ENCODE data around the gene TOP1.

TOP1 gene

GRCh38 chr20:40984496-40984895, 44.1 kb upstream of the TOP1 start:
- TF ChIP-seq, protein P1, sequence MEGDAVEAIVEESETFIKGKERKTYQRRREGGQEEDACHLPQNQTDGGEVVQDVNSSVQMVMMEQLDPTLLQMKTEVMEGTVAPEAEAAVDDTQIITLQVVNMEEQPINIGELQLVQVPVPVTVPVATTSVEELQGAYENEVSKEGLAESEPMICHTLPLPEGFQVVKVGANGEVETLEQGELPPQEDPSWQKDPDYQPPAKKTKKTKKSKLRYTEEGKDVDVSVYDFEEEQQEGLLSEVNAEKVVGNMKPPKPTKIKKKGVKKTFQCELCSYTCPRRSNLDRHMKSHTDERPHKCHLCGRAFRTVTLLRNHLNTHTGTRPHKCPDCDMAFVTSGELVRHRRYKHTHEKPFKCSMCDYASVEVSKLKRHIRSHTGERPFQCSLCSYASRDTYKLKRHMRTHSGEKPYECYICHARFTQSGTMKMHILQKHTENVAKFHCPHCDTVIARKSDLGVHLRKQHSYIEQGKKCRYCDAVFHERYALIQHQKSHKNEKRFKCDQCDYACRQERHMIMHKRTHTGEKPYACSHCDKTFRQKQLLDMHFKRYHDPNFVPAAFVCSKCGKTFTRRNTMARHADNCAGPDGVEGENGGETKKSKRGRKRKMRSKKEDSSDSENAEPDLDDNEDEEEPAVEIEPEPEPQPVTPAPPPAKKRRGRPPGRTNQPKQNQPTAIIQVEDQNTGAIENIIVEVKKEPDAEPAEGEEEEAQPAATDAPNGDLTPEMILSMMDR (IDR thresholded peaks at IDR 0.05; ENCODE audit: borderline replicate concordance, insufficient read depth, low read depth, low read length): no peak
- H3K4me3 ChIP-seq (ENCODE audit: low read depth, low read length): no peak overlapping the region

DNA sequence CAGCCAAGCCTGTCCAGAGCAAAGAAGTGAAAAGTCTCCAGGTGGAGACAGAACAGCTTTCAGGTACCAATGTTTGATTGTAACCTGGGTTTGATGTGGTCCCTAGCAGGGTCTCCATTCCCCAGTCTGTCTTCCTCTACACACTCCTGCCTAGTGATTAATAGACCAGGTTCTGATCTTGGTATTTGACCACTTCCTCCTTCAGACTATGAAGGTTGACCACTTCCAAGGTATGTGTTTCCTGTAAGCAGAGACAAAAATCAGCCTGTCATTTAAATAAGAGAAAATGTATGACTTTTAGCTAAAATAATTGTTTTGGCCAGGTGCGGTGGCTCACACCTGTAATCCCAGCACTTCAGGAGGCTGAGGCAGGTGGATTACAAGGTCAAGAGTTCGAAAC, 41.8 kb upstream of the TOP1 start:
- TF ChIP-seq, protein P1 (IDR thresholded peaks at IDR 0.05; ENCODE audit: borderline replicate concordance, insufficient read depth, low read depth, low read length): no peak
- no peak overlapping the region for H3K4me3 ChIP-seq (ENCODE audit: low read depth, low read length)

GRCh38 chr20:40990542-40991120, 38.0 kb upstream of the TOP1 start:
- TF ChIP-seq, protein P1 (IDR thresholded peaks at IDR 0.05; ENCODE audit: borderline replicate concordance, insufficient read depth, low read depth, low read length): peak; percentile 89
- no peak overlapping the region for H3K4me3 ChIP-seq (ENCODE audit: low read depth, low read length)

DNA sequence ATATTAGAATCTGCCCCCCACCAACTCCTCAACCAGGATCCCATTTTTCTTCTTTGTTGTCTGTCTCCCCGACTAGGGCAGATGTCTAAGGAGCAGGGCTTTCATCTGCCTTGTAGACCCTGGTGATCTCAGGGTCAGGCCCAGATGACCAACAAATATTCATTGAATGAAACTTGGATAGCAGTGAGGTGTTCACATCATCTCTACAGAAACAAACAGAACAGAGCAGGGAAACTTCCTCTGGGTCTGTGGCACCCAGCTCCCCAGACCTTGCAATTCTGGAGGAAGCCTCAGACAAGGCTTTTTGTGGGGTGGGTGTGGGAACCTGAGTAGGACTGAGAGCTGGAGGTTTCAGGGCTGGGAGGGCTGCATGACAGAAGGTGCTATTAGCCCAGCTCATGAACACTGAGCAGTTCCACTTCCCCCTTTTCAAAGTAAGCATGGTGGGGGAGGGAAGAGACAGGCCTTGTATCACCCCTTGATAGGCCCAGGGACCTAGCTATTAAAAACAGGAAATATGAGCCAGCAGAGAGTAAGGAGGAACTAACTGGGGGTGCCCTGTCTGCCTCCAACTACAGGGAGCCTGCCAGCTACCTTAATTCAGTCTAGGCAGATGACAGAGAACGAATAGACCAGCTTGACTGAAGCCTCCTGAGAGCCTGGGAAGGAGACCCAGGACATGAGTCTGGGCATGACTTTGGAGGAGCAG, 37.3 kb upstream of the TOP1 start:
- TF ChIP-seq, protein P1 (IDR thresholded peaks at IDR 0.05; ENCODE audit: borderline replicate concordance, insufficient read depth, low read depth, low read length): no peak
- H3K4me3 ChIP-seq (ENCODE audit: low read depth, low read length): no peak overlapping the region

DNA sequence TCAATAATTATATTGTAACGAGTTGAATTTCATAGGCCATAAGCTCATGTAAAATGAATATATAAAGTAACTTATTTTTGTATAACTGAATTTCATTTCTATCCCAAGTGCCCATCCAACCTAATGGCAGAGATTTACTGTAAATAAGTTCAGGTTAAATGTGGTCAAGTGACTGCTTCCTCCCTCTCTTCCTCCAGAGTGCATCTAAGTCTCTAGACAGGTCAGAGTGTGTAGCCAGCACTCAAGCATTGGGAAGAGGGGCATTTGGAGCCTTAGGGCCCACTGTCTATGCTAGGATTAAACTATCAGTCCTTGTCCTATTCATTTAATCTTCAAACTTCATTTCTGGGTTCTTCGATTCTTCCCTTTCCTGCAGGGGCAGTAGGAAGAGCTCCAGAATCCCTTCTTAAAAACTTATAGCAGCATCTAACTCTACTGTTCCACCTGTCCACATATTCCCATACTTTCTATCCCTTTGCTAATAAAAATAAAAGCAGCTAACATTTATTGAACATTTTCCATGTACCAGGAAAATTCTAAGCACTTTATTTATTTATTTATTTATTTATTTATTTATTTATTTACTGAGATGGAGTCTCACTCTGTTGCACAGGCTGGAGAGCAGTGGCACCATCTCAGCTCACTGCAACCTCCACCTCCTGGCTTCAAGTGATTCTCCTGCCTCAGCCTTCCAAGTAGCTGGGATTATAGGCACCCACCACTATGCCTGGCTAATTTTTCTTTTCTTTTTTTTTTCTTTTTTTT, 36.1 kb upstream of the TOP1 start:
- TF ChIP-seq, protein P1 (IDR thresholded peaks at IDR 0.05; ENCODE audit: borderline replicate concordance, insufficient read depth, low read depth, low read length): no peak
- no peak overlapping the region for H3K4me3 ChIP-seq (ENCODE audit: low read depth, low read length)

- no peak overlapping the region for H3K4me3 ChIP-seq (ENCODE audit: low read depth, low read length)
- TF ChIP-seq, protein P1 (IDR thresholded peaks at IDR 0.05; ENCODE audit: borderline replicate concordance, insufficient read depth, low read depth, low read length): no peak
These were observed 34.7 kb upstream of the TOP1 start for GRCh38 chr20:40993794-40994540.

All from GM12875 (cell line).